ENCODE data around the gene DNM2.

The DNM2 gene

GRCh38 chr19:10764340-10764894, 46.5 kb downstream of the DNM2 start:
- H3K27ac Mint-ChIP-seq, result peak overlapping the region; percentile 91
- peaks cover 53% of the 10 kb centered on the region for H3K36me3 Mint-ChIP-seq
- no peak overlapping the region for H3K4me3 Mint-ChIP-seq
- H3K27me3 Mint-ChIP-seq, result no peaks in the 10 kb centered on the region
- no peak for ATAC-seq
- no peaks in the 10 kb centered on the region for H3K9me3 Mint-ChIP-seq
- peaks cover 81% of the 10 kb centered on the region for H3K4me1 Mint-ChIP-seq

- peaks cover 56% of the 10 kb centered on the region for H3K36me3 Mint-ChIP-seq
- H3K27me3 Mint-ChIP-seq, result no peaks in the 10 kb centered on the region
- peak overlapping the region; percentile 91 for H3K27ac Mint-ChIP-seq
- H3K4me1 Mint-ChIP-seq, result peaks cover 76% of the 10 kb centered on the region
- no peak for ATAC-seq
- no peak overlapping the region for H3K4me3 Mint-ChIP-seq
- H3K9me3 Mint-ChIP-seq, result peaks cover 3% of the 10 kb centered on the region
These were observed 48.3 kb downstream of the DNM2 start for GRCh38 chr19:10766049-10766623.

GRCh38 chr19:10766671-10767201, 48.9 kb downstream of the DNM2 start:
- Mint-ChIP-seq H3K27me3 (no peaks in the 10 kb centered on the region), H3K36me3 (peaks cover 50% of the 10 kb centered on the region), H3K9me3 (peaks cover 3% of the 10 kb centered on the region), H3K4me3 (no peak overlapping the region), H3K4me1 (peaks cover 70% of the 10 kb centered on the region), H3K27ac (no peak overlapping the region)
- no peak for ATAC-seq

GRCh38 chr19:10767726-10768125, 49.8 kb downstream of the DNM2 start:
- peaks cover 60% of the 10 kb centered on the region for H3K4me1 Mint-ChIP-seq
- peaks cover 3% of the 10 kb centered on the region for H3K9me3 Mint-ChIP-seq
- no peaks in the 10 kb centered on the region for H3K27me3 Mint-ChIP-seq
- H3K4me3 Mint-ChIP-seq, result no peak overlapping the region
- H3K36me3 Mint-ChIP-seq, result peaks cover 45% of the 10 kb centered on the region
- H3K27ac Mint-ChIP-seq, result peak overlapping the region; percentile 77
- ATAC-seq, result no peak

GRCh38 chr19:10768369-10768768, 50.5 kb downstream of the DNM2 start:
- H3K27ac Mint-ChIP-seq, result peak overlapping the region; percentile 77

GRCh38 chr19:10768936-10769335, 51.1 kb downstream of the DNM2 start:
- peak; percentile 50 for ATAC-seq
- peaks cover 36% of the 10 kb centered on the region for H3K36me3 Mint-ChIP-seq
- H3K4me1 Mint-ChIP-seq, result peaks cover 48% of the 10 kb centered on the region

More at GRCh38 chr19:10768369-10768768, 50.5 kb downstream of the DNM2 start:
- Mint-ChIP-seq H3K9me3 (peaks cover 3% of the 10 kb centered on the region), H3K4me1 (peaks cover 53% of the 10 kb centered on the region), H3K36me3 (peaks cover 42% of the 10 kb centered on the region), H3K4me3 (no peak overlapping the region), H3K27me3 (no peaks in the 10 kb centered on the region)
- ATAC-seq, result no peak

GRCh38 chr19:10769533-10770491, 51.9 kb downstream of the DNM2 start:
- Mint-ChIP-seq H3K27ac (peak overlapping the region; percentile 77), H3K36me3 (peaks cover 29% of the 10 kb centered on the region), H3K4me3 (no peak overlapping the region), H3K27me3 (no peaks in the 10 kb centered on the region), H3K9me3 (peaks cover 3% of the 10 kb centered on the region), H3K4me1 (peaks cover 39% of the 10 kb centered on the region)
- ATAC-seq, result no peak

More at GRCh38 chr19:10768936-10769335, 51.1 kb downstream of the DNM2 start:
- Mint-ChIP-seq H3K4me3 (no peak overlapping the region), H3K27ac (peak overlapping the region; percentile 77), H3K9me3 (peaks cover 3% of the 10 kb centered on the region), H3K27me3 (no peaks in the 10 kb centered on the region)

GRCh38 chr19:10773969-10774368, 56.1 kb downstream of the DNM2 start:
- no peak overlapping the region for H3K4me3 Mint-ChIP-seq

GRCh38 chr19:10774893-10775292, 57.0 kb downstream of the DNM2 start:
- no peaks in the 10 kb centered on the region for H3K27me3 Mint-ChIP-seq

More at GRCh38 chr19:10773969-10774368, 56.1 kb downstream of the DNM2 start:
- Mint-ChIP-seq H3K36me3 (peaks cover 46% of the 10 kb centered on the region), H3K4me1 (peaks cover 39% of the 10 kb centered on the region), H3K27ac (no peak overlapping the region), H3K9me3 (peaks cover 3% of the 10 kb centered on the region), H3K27me3 (no peaks in the 10 kb centered on the region)
- ATAC-seq, result no peak

GRCh38 chr19:10776900-10777650, 59.2 kb downstream of the DNM2 start:
- ATAC-seq, result peak; percentile 78
- Mint-ChIP-seq H3K9me3 (no peaks in the 10 kb centered on the region), H3K36me3 (peaks cover 64% of the 10 kb centered on the region), H3K27ac (peak overlapping the region; percentile 69), H3K4me3 (peak overlapping the region; percentile 12), H3K27me3 (no peaks in the 10 kb centered on the region), H3K4me1 (peaks cover 40% of the 10 kb centered on the region)

More at GRCh38 chr19:10774893-10775292, 57.0 kb downstream of the DNM2 start:
- Mint-ChIP-seq H3K4me1 (peaks cover 34% of the 10 kb centered on the region), H3K9me3 (peaks cover 3% of the 10 kb centered on the region), H3K36me3 (peaks cover 53% of the 10 kb centered on the region), H3K27ac (no peak overlapping the region), H3K4me3 (no peak overlapping the region)
- no peak for ATAC-seq

- H3K27ac Mint-ChIP-seq, result peak overlapping the region; percentile 65
- peaks cover 77% of the 10 kb centered on the region for H3K36me3 Mint-ChIP-seq
- no peaks in the 10 kb centered on the region for H3K27me3 Mint-ChIP-seq
- no peak for ATAC-seq
- no peaks in the 10 kb centered on the region for H3K9me3 Mint-ChIP-seq
- H3K4me1 Mint-ChIP-seq, result peaks cover 52% of the 10 kb centered on the region
- H3K4me3 Mint-ChIP-seq, result no peak overlapping the region
These were observed 62.5 kb downstream of the DNM2 start for GRCh38 chr19:10780368-10780767.

GRCh38 chr19:10782795-10783194, 64.9 kb downstream of the DNM2 start:
- peaks cover 75% of the 10 kb centered on the region for H3K36me3 Mint-ChIP-seq
- ATAC-seq, result no peak
- no peaks in the 10 kb centered on the region for H3K27me3 Mint-ChIP-seq
- H3K4me3 Mint-ChIP-seq, result no peak overlapping the region
- no peaks in the 10 kb centered on the region for H3K9me3 Mint-ChIP-seq
- H3K4me1 Mint-ChIP-seq, result peaks cover 37% of the 10 kb centered on the region
- peak overlapping the region; percentile 65 for H3K27ac Mint-ChIP-seq

GRCh38 chr19:10784257-10784656, 66.4 kb downstream of the DNM2 start:
- Mint-ChIP-seq H3K36me3 (peaks cover 80% of the 10 kb centered on the region), H3K4me1 (peaks cover 37% of the 10 kb centered on the region), H3K4me3 (no peak overlapping the region), H3K27me3 (no peaks in the 10 kb centered on the region), H3K9me3 (no peaks in the 10 kb centered on the region), H3K27ac (peak overlapping the region; percentile 75)
- ATAC-seq, result no peak

GRCh38 chr19:10788146-10788545, 70.3 kb downstream of the DNM2 start:
- H3K27me3 Mint-ChIP-seq, result no peaks in the 10 kb centered on the region
- H3K36me3 Mint-ChIP-seq, result peaks cover 51% of the 10 kb centered on the region
- H3K27ac Mint-ChIP-seq, result no peak overlapping the region
- no peaks in the 10 kb centered on the region for H3K9me3 Mint-ChIP-seq
- no peak for ATAC-seq
- H3K4me3 Mint-ChIP-seq, result no peak overlapping the region
- H3K4me1 Mint-ChIP-seq, result peaks cover 19% of the 10 kb centered on the region
